H1 (cell line): ENCODE measurements around the gene PTPRCAP. TPM values are rescaled to one million over a fixed set of nuclear protein-coding genes. Genes with fewer than 3 reads are reported as not detected.

ENCODE experiments used
- polyA plus RNA-seq, 7 experiments: library from polyadenylated mRNA; depleted of rRNA in 3 of 7; stranded (reverse) in 5 of 7; unstranded in 2 of 7; fragments of >200 nt in 5 of 7; fragments of 200-250 nt in 2 of 7; gene quantifications; 1 replicate in 5 of 7; 2 replicates in 1 of 7; 4 replicates in 1 of 7; pipeline versions ENCODE4 v1.2.1 to v1.2.3, GENCODE V29; 2011 to 2013; ENCODE audit warnings: missing spikeins in 2 of 7, mixed read lengths in 2 of 7
- small RNA-seq: library from polyadenylated mRNA; stranded (forward); fragments of <200 nt; extraction: miRNeasy Mini kit (QIAGEN cat#:217004); gene quantifications from one replicate; pipeline ENCODE3, GENCODE V24; 2013; ENCODE audit not compliant: insufficient read depth
- total RNA-seq: library from RNA; stranded (reverse); fragmentation: NEBNext Ultra II Directional; extraction: Animal tissue kit (Norgen Biotek cat#: 25700); gene quantifications from 2 replicates; pipeline ENCODE4 v1.2.1, GENCODE V29; 2021

The PTPRCAP gene
- total and polyA plus RNA-seq, 2 of the 8 experiments (the other 6 are each of a cell fraction or from before 2014, with no cell fraction given), result 0.78 to 6.7 TPM

Small RNA genes within 50 kb of the gene (small RNA-seq; reads per million reads assigned to genes)
- not detected for gene RNU6-1238P

Other genes starting within 250 kb of the PTPRCAP start
- gene GRK2, start 171.2 kb downstream of the PTPRCAP start, total RNA-seq, result 47.3 and 51.4 TPM in 2 replicates
- gene GRK2, start 171.2 kb downstream of the PTPRCAP start, polyA plus RNA-seq (2011; rRNA removed), result 49.7 and 67.8 TPM in 2 replicates
- gene ANKRD13D, start 148.4 kb downstream of the PTPRCAP start, total RNA-seq, result 24.9 and 29.2 TPM in 2 replicates
- 26.5 and 35.5 TPM in 2 replicates for gene ANKRD13D, start 148.4 kb downstream of the PTPRCAP start, polyA plus RNA-seq (2011; rRNA removed)
- gene SSH3, start 134.2 kb downstream of the PTPRCAP start, total RNA-seq, result 19.8 and 23.6 TPM in 2 replicates
- gene SSH3, start 134.2 kb downstream of the PTPRCAP start, polyA plus RNA-seq (2011; rRNA removed), result 16.9 and 23.6 TPM in 2 replicates
- gene POLD4, start 84.1 kb downstream of the PTPRCAP start, total RNA-seq, result 18.5 and 21.2 TPM in 2 replicates
- gene POLD4, start 84.1 kb downstream of the PTPRCAP start, polyA plus RNA-seq (2011; rRNA removed), result 46.7 and 72.0 TPM in 2 replicates
- 0.32 and 0.57 TPM in 2 replicates for gene CLCF1, start 64.1 kb downstream of the PTPRCAP start, total RNA-seq
- 1.2 and 2.6 TPM in 2 replicates for gene CLCF1, start 64.1 kb downstream of the PTPRCAP start, polyA plus RNA-seq (2011; rRNA removed)
- 20.8 and 22.2 TPM in 2 replicates for gene RAD9A, start 45.7 kb downstream of the PTPRCAP start, total RNA-seq
- gene RAD9A, start 45.7 kb downstream of the PTPRCAP start, polyA plus RNA-seq (2011; rRNA removed), result 25.5 and 29.6 TPM in 2 replicates
- gene PPP1CA, start 35.8 kb downstream of the PTPRCAP start, total RNA-seq, result 198 and 210 TPM in 2 replicates
- 359 and 430 TPM in 2 replicates for gene PPP1CA, start 35.8 kb downstream of the PTPRCAP start, polyA plus RNA-seq (2011; rRNA removed)
- gene TBC1D10C, start 33.6 kb downstream of the PTPRCAP start, total RNA-seq, result 0.69 TPM in 1 of 2 replicates, not detected in the other
- gene TBC1D10C, start 33.6 kb downstream of the PTPRCAP start, polyA plus RNA-seq (2011; rRNA removed), result 0.27 and 0.35 TPM in 2 replicates
- gene CARNS1, start 22.0 kb downstream of the PTPRCAP start, total RNA-seq, result 0.61 and 1.1 TPM in 2 replicates
- 0.82 and 0.96 TPM in 2 replicates for gene CARNS1, start 22.0 kb downstream of the PTPRCAP start, polyA plus RNA-seq (2011; rRNA removed)
- 41.0 and 43.9 TPM in 2 replicates for gene RPS6KB2, start 9.2 kb downstream of the PTPRCAP start, total RNA-seq
- gene RPS6KB2, start 9.2 kb downstream of the PTPRCAP start, polyA plus RNA-seq (2011; rRNA removed), result 47.1 and 58.6 TPM in 2 replicates
- gene CORO1B, start 5.8 kb upstream of the PTPRCAP start, total RNA-seq, result 77.1 and 84.3 TPM in 2 replicates
- gene CORO1B, start 5.8 kb upstream of the PTPRCAP start, polyA plus RNA-seq (2011; rRNA removed), result 131 and 148 TPM in 2 replicates
- gene GPR152, start 15.0 kb upstream of the PTPRCAP start, total RNA-seq, result not detected in 2 replicates
- not detected in 2 replicates for gene GPR152, start 15.0 kb upstream of the PTPRCAP start, polyA plus RNA-seq (2011; rRNA removed)
- not detected in 2 replicates for gene CABP4, start 17.7 kb upstream of the PTPRCAP start, total RNA-seq
- gene CABP4, start 17.7 kb upstream of the PTPRCAP start, polyA plus RNA-seq (2011; rRNA removed), result 0.03 TPM in 1 of 2 replicates, not detected in the other
- gene TMEM134, start 31.6 kb upstream of the PTPRCAP start, total RNA-seq, result 32.4 and 33.5 TPM in 2 replicates
- gene TMEM134, start 31.6 kb upstream of the PTPRCAP start, polyA plus RNA-seq (2011; rRNA removed), result 229 and 268 TPM in 2 replicates
- gene AIP, start 45.3 kb upstream of the PTPRCAP start, total RNA-seq, result 28.8 and 29.8 TPM in 2 replicates
- 54.4 and 68.6 TPM in 2 replicates for gene AIP, start 45.3 kb upstream of the PTPRCAP start, polyA plus RNA-seq (2011; rRNA removed)
- 52.7 and 55.0 TPM in 2 replicates for gene PITPNM1, start 67.7 kb upstream of the PTPRCAP start, total RNA-seq
- gene PITPNM1, start 67.7 kb upstream of the PTPRCAP start, polyA plus RNA-seq (2011; rRNA removed), result 27.2 and 45.1 TPM in 2 replicates
- 47.3 and 49.6 TPM in 2 replicates for gene CDK2AP2, start 70.5 kb upstream of the PTPRCAP start, total RNA-seq
- gene CDK2AP2, start 70.5 kb upstream of the PTPRCAP start, polyA plus RNA-seq (2011; rRNA removed), result 65.1 and 89.6 TPM in 2 replicates
- not detected in 2 replicates for gene CABP2, start 85.8 kb upstream of the PTPRCAP start, total RNA-seq
- not detected in 2 replicates for gene CABP2, start 85.8 kb upstream of the PTPRCAP start, polyA plus RNA-seq (2011; rRNA removed)
- gene GSTP1, start 146.1 kb upstream of the PTPRCAP start, total RNA-seq, result 1,454 and 1,516 TPM in 2 replicates
- gene GSTP1, start 146.1 kb upstream of the PTPRCAP start, polyA plus RNA-seq (2011; rRNA removed), result 3,329 and 3,697 TPM in 2 replicates
- gene NDUFV1, start 169.3 kb upstream of the PTPRCAP start, total RNA-seq, result 131 TPM in 2 replicates
- 125 and 192 TPM in 2 replicates for gene NDUFV1, start 169.3 kb upstream of the PTPRCAP start, polyA plus RNA-seq (2011; rRNA removed)
- 8.3 and 8.9 TPM in 2 replicates for gene NUDT8, start 192.3 kb upstream of the PTPRCAP start, total RNA-seq
- 7.2 and 11.0 TPM in 2 replicates for gene NUDT8, start 192.3 kb upstream of the PTPRCAP start, polyA plus RNA-seq (2011; rRNA removed)
- gene TBX10, start 202.1 kb upstream of the PTPRCAP start, total RNA-seq, result not detected in 2 replicates
- 0.09 and 0.17 TPM in 2 replicates for gene TBX10, start 202.1 kb upstream of the PTPRCAP start, polyA plus RNA-seq (2011; rRNA removed)
- gene ACY3, start 213.0 kb upstream of the PTPRCAP start, total RNA-seq, result not detected in 2 replicates
- gene ACY3, start 213.0 kb upstream of the PTPRCAP start, polyA plus RNA-seq (2011; rRNA removed), result 0.08 and 0.24 TPM in 2 replicates
- gene ALDH3B2, start 236.9 kb upstream of the PTPRCAP start, total RNA-seq, result not detected in 2 replicates
- gene ALDH3B2, start 236.9 kb upstream of the PTPRCAP start, polyA plus RNA-seq (2011; rRNA removed), result not detected in 2 replicates